Left lung (tissue), 10 donors: ENCODE results near the gene ICE2. TPM values are rescaled to one million over a fixed set of nuclear protein-coding genes. Genes with fewer than 3 reads are reported as not detected.

Experiments used
- ATAC-seq: fragments of 200-7000 bp; cut with Tn5 transposase; one replicate; pipeline ENCODE4 v1.9.1; 2020; ENCODE audit warnings: moderate library complexity
- DNase-seq, 4 donors: peaks; one replicate each; pipeline ENCODE4 v3.0.0-alpha.2; 2013 to 2020
- H3K27ac ChIP-seq, 2 donors: fragments of 200-600 bp; sonication (generic) in 1 of 2; one replicate each; pipeline versions ENCODE4 v1.5.0 to v1.8.0; 2020 to 2021
- H3K27me3 ChIP-seq, 2 donors: fragments of 200-600 bp; sonication (generic) in 1 of 2; one replicate each; pipeline versions ENCODE4 v1.5.0 to v1.8.0; 2020 to 2021
- H3K36me3 ChIP-seq, 2 donors: fragments of 200-600 bp; sonication (generic) in 1 of 2; one replicate each; pipeline versions ENCODE4 v1.5.0 to v1.8.0; 2020 to 2021
- H3K4me1 ChIP-seq, 2 donors: fragments of 200-600 bp; one replicate each; pipeline ENCODE4 v1.8.0; 2021
- H3K4me3 ChIP-seq, 2 donors: fragments of 200-600 bp; sonication (generic) in 1 of 2; one replicate each; pipeline versions ENCODE4 v1.5.0 to v1.8.0; 2020 to 2021; ENCODE audit warnings: mild to moderate bottlenecking in 1 of 2
- H3K9me3 ChIP-seq, 2 donors: fragments of 200-600 bp; sonication (generic) in 1 of 2; one replicate each; pipeline versions ENCODE4 v1.5.0 to v1.8.0; 2020 to 2021
- CTCF ChIP-seq, 2 donors: fragments of 200-600 bp; sonication (generic) in 1 of 2; IDR thresholded peaks; one replicate each; pipeline versions ENCODE4 v1.5.0 to v1.8.0; 2021; ENCODE audit warnings: antibody characterized with exemption in 2 of 2
- intact Hi-C, 2 donors: fragments of 100-400 bp; cut with DNase I; formaldehyde crosslinking; loops; one replicate each; pipeline versions ENCODE4 v1.11.2 to v1.14.2; 2022
- polyA plus RNA-seq, 6 donors: library from polyadenylated mRNA; unstranded; fragments of 120-200 nt; gene quantifications; one replicate each; pipeline ENCODE4 v1.2.1, GENCODE V29; 2013; ENCODE audit not compliant: insufficient read length in 6 of 6
- total RNA-seq, 2 donors: library from RNA; stranded (reverse); fragmentation: NEBNext Ultra II Directional; extraction: Animal tissue kit (Norgen Biotek cat#: 25700); gene quantifications; one replicate each; pipeline ENCODE4 v1.2.1, GENCODE V29; 2021
- donor health status: DM: no; HTN: yes; CAD: no.
- donor health status: DM: no; HTN: no; CAD: no.

Gene ICE2
- total and polyA plus RNA-seq, 8 donors: 35.9 to 94.4 (median 80.8) TPM

- H3K27ac ChIP-seq: no peak overlapping the region
Measured at GRCh38 chr15:60442031-60442650, 36.8 kb downstream of the ICE2 start.

GRCh38 chr15:60441331-60441730, 37.6 kb downstream of the ICE2 start:
- TF ChIP-seq CTCF (IDR thresholded peaks at IDR 0.05): no peak
- no peak overlapping the region for H3K27ac ChIP-seq
- no peak overlapping the region for H3K4me3 ChIP-seq
- ATAC-seq (no peak), DNase-seq (no peak)
- peaks cover 0 to 3% of the 10 kb centered on the region in 2 donors for H3K4me1 ChIP-seq
- H3K9me3 ChIP-seq: no peaks in the 10 kb centered on the region
- no peaks in the 10 kb centered on the region for H3K27me3 ChIP-seq
- H3K36me3 ChIP-seq: peaks cover 0 to 30% of the 10 kb centered on the region in 2 donors
- intact Hi-C loops: loop anchor here in 1 of 2 donors (10.0 kb wide), 1 partner anchor 87 kb away; no protein-coding TSS in a partner anchor

More at GRCh38 chr15:60442031-60442650, 36.8 kb downstream of the ICE2 start:
- peaks cover 0 to 3% of the 10 kb centered on the region in 2 donors for H3K4me1 ChIP-seq
- no peak for TF ChIP-seq CTCF (IDR thresholded peaks at IDR 0.05)
- peaks cover 0 to 36% of the 10 kb centered on the region in 2 donors for H3K36me3 ChIP-seq
- no peak for DNase-seq
- no peak overlapping the region for H3K4me3 ChIP-seq
- H3K27me3 ChIP-seq: no peaks in the 10 kb centered on the region
- no peaks in the 10 kb centered on the region for H3K9me3 ChIP-seq
- no peak for ATAC-seq
- intact Hi-C loops: loop anchor here in 1 of 2 donors (10.0 kb wide), 1 partner anchor 87 kb away; no protein-coding TSS in a partner anchor

- no peak overlapping the region for H3K4me3 ChIP-seq
- ATAC-seq: no peak
- intact Hi-C loops: no loop called here
- no peaks in the 10 kb centered on the region for H3K9me3 ChIP-seq
- no peak for TF ChIP-seq CTCF (IDR thresholded peaks at IDR 0.05)
- H3K27me3 ChIP-seq: no peaks in the 10 kb centered on the region
- H3K36me3 ChIP-seq: peaks cover 0 to 48% of the 10 kb centered on the region in 2 donors
- H3K4me1 ChIP-seq: no peaks in the 10 kb centered on the region
- no peak for DNase-seq
- no peak overlapping the region for H3K27ac ChIP-seq
Measured at GRCh38 chr15:60438646-60439045, 40.3 kb downstream of the ICE2 start.

- H3K27ac ChIP-seq: no peak overlapping the region
- DNase-seq (no peak), ATAC-seq (no peak)
- intact Hi-C loops: no loop called here
- H3K4me1 ChIP-seq: peaks cover 2 to 11% of the 10 kb centered on the region in 2 donors
- H3K4me3 ChIP-seq: no peak overlapping the region
- H3K27me3 ChIP-seq: no peaks in the 10 kb centered on the region
- peaks cover 0 to 32% of the 10 kb centered on the region in 2 donors for H3K36me3 ChIP-seq
- H3K9me3 ChIP-seq: no peaks in the 10 kb centered on the region
- TF ChIP-seq CTCF (IDR thresholded peaks at IDR 0.05): no peak
Measured at GRCh38 chr15:60428935-60429334, 50.0 kb downstream of the ICE2 start.

- peaks cover 0 to 24% of the 10 kb centered on the region in 2 donors for H3K36me3 ChIP-seq
- no peaks in the 10 kb centered on the region for H3K9me3 ChIP-seq
- ATAC-seq (peak; percentile 54), DNase-seq (peak in 2 of 4 donors; percentile 77 to 85)
- peak overlapping the region in 1 of 2 donors; percentile 47 for H3K27ac ChIP-seq
- peaks cover 6 to 17% of the 10 kb centered on the region in 2 donors for H3K4me1 ChIP-seq
- TF ChIP-seq CTCF (IDR thresholded peaks at IDR 0.05): no peak
- intact Hi-C loops: no loop called here
- no peaks in the 10 kb centered on the region for H3K27me3 ChIP-seq
- H3K4me3 ChIP-seq: no peak overlapping the region
Measured at GRCh38 chr15:60426870-60427508, 52.0 kb downstream of the ICE2 start.
